Measurements from ENCODE around the gene TBX18.

Gene TBX18

GRCh38 chr6:84748376-84748775 lies 16.0 kb downstream of the TBX18 start:
- no peak for DNase-seq (ENCODE audit: low read depth in 3 of 3)

GRCh38 chr6:84743616-84744015 lies 20.8 kb downstream of the TBX18 start:
- no peak for DNase-seq (ENCODE audit: low read depth in 3 of 3)

GRCh38 chr6:84740385-84740784 lies 24.0 kb downstream of the TBX18 start:
- no peak for DNase-seq (ENCODE audit: low read depth in 3 of 3)

GRCh38 chr6:84739866-84740208 lies 24.6 kb downstream of the TBX18 start:
- DNase-seq (ENCODE audit: low read depth in 3 of 3), result no peak

- DNase-seq (ENCODE audit: low read depth in 3 of 3), result no peak
Measured at GRCh38 chr6:84738996-84739865, 25.2 kb downstream of the TBX18 start.

- no peak for DNase-seq (ENCODE audit: low read depth in 3 of 3)
Measured at GRCh38 chr6:84733889-84734288, 30.5 kb downstream of the TBX18 start.

- DNase-seq (ENCODE audit: low read depth in 3 of 3), result no peak
Measured at GRCh38 chr6:84731901-84732300, 32.5 kb downstream of the TBX18 start.

GRCh38 chr6:84731401-84731800 lies 33.0 kb downstream of the TBX18 start:
- no peak for DNase-seq (ENCODE audit: low read depth in 3 of 3)

- DNase-seq (ENCODE audit: low read depth in 3 of 3), result no peak
Measured at GRCh38 chr6:84728602-84729001, 35.8 kb downstream of the TBX18 start.

GRCh38 chr6:84719152-84719551 lies 45.2 kb downstream of the TBX18 start:
- DNase-seq (ENCODE audit: low read depth in 3 of 3), result no peak

GRCh38 chr6:84718038-84718955 lies 46.1 kb downstream of the TBX18 start:
- DNase-seq (ENCODE audit: low read depth in 3 of 3), result no peak

GRCh38 chr6:84709121-84709520 lies 55.3 kb downstream of the TBX18 start:
- no peak for DNase-seq (ENCODE audit: low read depth in 3 of 3)

GRCh38 chr6:84707171-84707570 lies 57.2 kb downstream of the TBX18 start:
- no peak for DNase-seq (ENCODE audit: low read depth in 3 of 3)

- DNase-seq (ENCODE audit: low read depth in 3 of 3), result no peak
Measured at GRCh38 chr6:84696166-84696565, 68.2 kb downstream of the TBX18 start.

GRCh38 chr6:84691978-84692623 lies 72.3 kb downstream of the TBX18 start:
- no peak for DNase-seq (ENCODE audit: low read depth in 3 of 3)

- DNase-seq (ENCODE audit: low read depth in 3 of 3), result no peak
Measured at GRCh38 chr6:84688141-84688873, 76.1 kb downstream of the TBX18 start.

GRCh38 chr6:84687431-84687830 lies 77.0 kb downstream of the TBX18 start:
- DNase-seq (ENCODE audit: low read depth in 3 of 3), result no peak

- DNase-seq (ENCODE audit: low read depth in 3 of 3), result no peak
Measured at GRCh38 chr6:84685983-84686584, 78.3 kb downstream of the TBX18 start.

GRCh38 chr6:84681693-84682326 lies 82.6 kb downstream of the TBX18 start:
- no peak for DNase-seq (ENCODE audit: low read depth in 3 of 3)

- DNase-seq (ENCODE audit: low read depth in 3 of 3), result no peak
Measured at GRCh38 chr6:84675651-84676050, 88.7 kb downstream of the TBX18 start.

GRCh38 chr6:84674395-84674794 lies 90.0 kb downstream of the TBX18 start:
- no peak for DNase-seq (ENCODE audit: low read depth in 3 of 3)
